Measurements from ENCODE around the gene NR6A1. TPM values are rescaled to one million over a fixed set of nuclear protein-coding genes. Genes with fewer than 3 reads are reported as not detected.

NR6A1 gene
- total and polyA plus RNA-seq, 2 experiments from 2014 or later, result 44.2 to 139 TPM

- Histone ChIP-seq H2AFZ (no peak overlapping the region), H4K20me1 (replicated peaks; ENCODE audit: insufficient read depth) (no peaks in the 10 kb centered on the region), H3K27me3 (ENCODE audit: insufficient read depth) (no peaks in the 10 kb centered on the region), H3K79me2 (replicated peaks; ENCODE audit: insufficient read depth) (no peaks in the 10 kb centered on the region; the same call in 1 of the 2 replicates), H3K4me1 (ENCODE audit: insufficient read depth) (peaks cover 46% of the 10 kb centered on the region), H3F3A (replicated peaks; ENCODE audit: low read depth) (no peaks in the 10 kb centered on the region), H3K9me2 (ENCODE audit: insufficient read depth) (no peaks in the 10 kb centered on the region), H3K36me3 (ENCODE audit: insufficient read depth) (no peaks in the 10 kb centered on the region), H3K4me3 (no peak overlapping the region), H3K4me2 (no peak overlapping the region), H3K27ac (ENCODE audit: low read depth) (0 out of 2 replicates have a peak overlapping the region, but pooled peaks have one; percentile 8)
- Mint-ChIP-seq H3K9me3 (no peaks in the 10 kb centered on the region), H3K36me3 (ENCODE audit: low read depth) (no peaks in the 10 kb centered on the region), H3K27ac (peak overlapping the region; percentile 0; the same call in 1 of the 2 replicates), H3K4me1 (peaks cover 57% of the 10 kb centered on the region), H3K27me3 (ENCODE audit: insufficient read depth, low read depth, poor library complexity) (peaks cover 8% of the 10 kb centered on the region), H3K4me3 (no peak overlapping the region)
- ATAC-seq, result no peak
- TF ChIP-seq REST (IDR thresholded peaks at IDR 0.05; ENCODE audit: unreplicated experiment), result no peak
- no peak for TF ChIP-seq ZNF462 (CRISPR knock-in tag; IDR thresholded peaks at IDR 0.05)
- no peak for TF ChIP-seq CREB1 (CRISPR knock-in tag; IDR thresholded peaks at IDR 0.05; ENCODE audit: low read depth)
- TF ChIP-seq ETS1 (IDR thresholded peaks at IDR 0.05), result no peak
- no peak for TF ChIP-seq EZH2phosphoT487 (IDR thresholded peaks at IDR 0.05; ENCODE audit: unreplicated experiment)
- TF ChIP-seq NANOG (IDR thresholded peaks at IDR 0.05; ENCODE audit: borderline replicate concordance), result no peak
- TF ChIP-seq ZNF114 (CRISPR knock-in tag; IDR thresholded peaks at IDR 0.05), result no peak
- no peak for TF ChIP-seq JUNB (IDR thresholded peaks at IDR 0.05; ENCODE audit: unreplicated experiment)
- no peak for TF ChIP-seq STAT1 (IDR thresholded peaks at IDR 0.05; ENCODE audit: unreplicated experiment)
- no peak for TF ChIP-seq CTCF (conservative IDR thresholded peaks at IDR 0.05; ENCODE audit: low read depth in 2 of 2)
- TF ChIP-seq POLR2AphosphoS5 (IDR thresholded peaks at IDR 0.05; ENCODE audit: low read depth), result no peak
- no peak for TF ChIP-seq EZH2 (IDR thresholded peaks at IDR 0.05; ENCODE audit: low read depth, unreplicated experiment)
- no peak for TF ChIP-seq ZNF331 (CRISPR knock-in tag; IDR thresholded peaks at IDR 0.05; ENCODE audit: low read depth)
- DNase-seq (ENCODE audit: low spot score), result no peak
Measured at GRCh38 chr9:124694414-124695279, 76.5 kb downstream of the NR6A1 start.
